ENCODE measurements around the gene STXBP6. TPM values are rescaled to one million over a fixed set of nuclear protein-coding genes. Genes with fewer than 3 reads are reported as not detected.

STXBP6 gene
- total and polyA plus RNA-seq, 2 of the 13 experiments (the other 11 are each of a cell fraction or from before 2014, with no cell fraction given): 35.3 to 42.8 TPM

DNA sequence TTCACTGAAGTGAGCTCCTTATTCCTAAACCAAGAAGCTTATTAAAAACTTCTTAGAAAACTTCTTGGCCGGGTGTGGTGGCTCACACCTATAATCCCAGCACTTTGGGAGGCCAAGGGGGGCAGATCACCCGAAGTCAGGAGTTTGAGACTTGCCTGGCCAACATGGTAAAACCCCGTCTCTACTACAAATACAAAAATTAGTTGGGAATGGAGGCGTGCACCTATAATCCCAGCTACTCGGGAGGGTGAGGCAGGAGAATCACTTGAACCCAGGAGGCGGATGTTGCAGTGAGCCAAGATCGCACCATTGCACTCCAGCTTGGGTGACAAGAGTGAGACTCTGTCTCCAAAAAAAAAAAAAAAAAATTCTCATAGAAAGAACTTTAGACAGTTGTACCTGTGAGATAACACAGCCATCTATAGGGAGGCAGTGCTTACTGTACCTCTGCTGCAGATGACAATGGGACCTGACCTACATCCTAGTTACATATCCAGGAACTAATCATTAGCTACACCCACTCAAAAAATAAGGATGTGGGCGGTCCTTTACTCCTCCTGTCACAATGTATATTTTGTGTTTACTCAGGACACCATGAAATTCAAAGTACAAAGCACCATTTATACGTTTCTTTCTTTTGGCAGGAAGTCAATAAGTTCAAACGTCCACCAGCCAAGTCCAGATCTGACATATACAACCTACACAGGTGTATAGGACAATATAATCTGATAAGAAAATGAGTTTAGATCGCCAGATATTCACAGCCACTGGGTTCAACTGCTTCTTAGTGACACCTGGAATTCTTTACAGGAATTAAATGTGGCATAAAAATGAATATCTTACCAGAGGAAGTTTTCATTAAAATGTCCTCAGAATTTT lies 14.9 kb downstream of the STXBP6 start (continued):
- TF ChIP-seq ZNF558 (CRISPR knock-in tag; IDR thresholded peaks at IDR 0.05; ENCODE audit: borderline replicate concordance) (no peak), TRIM24 (CRISPR knock-in tag; IDR thresholded peaks at IDR 0.05) (no peak), GTF3A (CRISPR knock-in tag; conservative IDR thresholded peaks at IDR 0.05) (0 out of 2 replicates have a peak, but pooled peaks have one; percentile 40), THYN1 (CRISPR knock-in tag; IDR thresholded peaks at IDR 0.05; ENCODE audit: borderline replicate concordance, low read depth) (no peak), NKX3-1 (CRISPR knock-in tag; IDR thresholded peaks at IDR 0.05) (no peak), TOE1 (CRISPR knock-in tag; IDR thresholded peaks at IDR 0.05) (no peak; the same call in 1 of the 2 replicates), HHEX (CRISPR knock-in tag; IDR thresholded peaks at IDR 0.05) (no peak), ZFP37 (CRISPR knock-in tag; IDR thresholded peaks at IDR 0.05; ENCODE audit: borderline replicate concordance) (no peak), ZNF121 (CRISPR knock-in tag; IDR thresholded peaks at IDR 0.05) (no peak), RARG (CRISPR knock-in tag; IDR thresholded peaks at IDR 0.05; ENCODE audit: low read depth) (no peak), NFKBIZ (CRISPR knock-in tag; IDR thresholded peaks at IDR 0.05) (no peak; the same call in 1 of the 2 replicates), TCF12 (IDR thresholded peaks at IDR 0.05) (no peak), TCF12 (CRISPR knock-in tag; IDR thresholded peaks at IDR 0.05) (peak; percentile 84), ZKSCAN8 (CRISPR knock-in tag; IDR thresholded peaks at IDR 0.05; ENCODE audit: borderline replicate concordance) (peak; percentile 78; the same call in 1 of the 2 replicates), KMT2A (CRISPR knock-in tag; IDR thresholded peaks at IDR 0.05) (peak; percentile 43; the same call in 1 of the 2 replicates), KDM5A (IDR thresholded peaks at IDR 0.05; ENCODE audit: borderline replicate concordance, low read length) (no peak; the same call in 1 of the 2 replicates), ZNF382 (CRISPR knock-in tag; IDR thresholded peaks at IDR 0.05; ENCODE audit: borderline replicate concordance) (no peak), ZNF75D (CRISPR knock-in tag; IDR thresholded peaks at IDR 0.05; ENCODE audit: borderline replicate concordance) (no peak), ZNF549 (CRISPR knock-in tag; IDR thresholded peaks at IDR 0.05) (no peak)
- TF ChIP-seq, protein P1, sequence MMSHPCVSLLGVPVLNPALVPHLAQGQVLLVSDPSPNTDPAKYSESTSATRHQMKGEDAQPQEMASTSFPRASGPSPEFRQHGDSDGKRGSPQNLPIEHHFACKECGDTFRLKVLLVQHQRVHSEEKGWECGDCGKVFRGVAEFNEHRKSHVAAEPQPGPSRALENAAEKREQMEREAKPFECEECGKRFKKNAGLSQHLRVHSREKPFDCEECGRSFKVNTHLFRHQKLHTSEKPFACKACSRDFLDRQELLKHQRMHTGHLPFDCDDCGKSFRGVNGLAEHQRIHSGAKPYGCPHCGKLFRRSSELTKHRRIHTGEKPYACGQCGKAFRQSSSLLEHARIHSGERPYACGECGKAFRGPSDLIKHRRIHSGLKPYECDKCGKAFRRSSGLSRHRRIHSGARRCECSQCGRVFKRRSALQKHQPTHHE (CRISPR knock-in tag; IDR thresholded peaks at IDR 0.05; ENCODE audit: borderline replicate concordance): no peak
- TF ChIP-seq, protein P2, sequence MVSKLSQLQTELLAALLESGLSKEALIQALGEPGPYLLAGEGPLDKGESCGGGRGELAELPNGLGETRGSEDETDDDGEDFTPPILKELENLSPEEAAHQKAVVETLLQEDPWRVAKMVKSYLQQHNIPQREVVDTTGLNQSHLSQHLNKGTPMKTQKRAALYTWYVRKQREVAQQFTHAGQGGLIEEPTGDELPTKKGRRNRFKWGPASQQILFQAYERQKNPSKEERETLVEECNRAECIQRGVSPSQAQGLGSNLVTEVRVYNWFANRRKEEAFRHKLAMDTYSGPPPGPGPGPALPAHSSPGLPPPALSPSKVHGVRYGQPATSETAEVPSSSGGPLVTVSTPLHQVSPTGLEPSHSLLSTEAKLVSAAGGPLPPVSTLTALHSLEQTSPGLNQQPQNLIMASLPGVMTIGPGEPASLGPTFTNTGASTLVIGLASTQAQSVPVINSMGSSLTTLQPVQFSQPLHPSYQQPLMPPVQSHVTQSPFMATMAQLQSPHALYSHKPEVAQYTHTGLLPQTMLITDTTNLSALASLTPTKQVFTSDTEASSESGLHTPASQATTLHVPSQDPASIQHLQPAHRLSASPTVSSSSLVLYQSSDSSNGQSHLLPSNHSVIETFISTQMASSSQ (IDR thresholded peaks at IDR 0.05; ENCODE audit: low read depth): peak; percentile 87
- TF ChIP-seq, protein P2 (CRISPR knock-in tag; IDR thresholded peaks at IDR 0.05; ENCODE audit: borderline replicate concordance): peak; percentile 87; the same call in 1 of the 2 replicates
- TF ChIP-seq, protein P3, sequence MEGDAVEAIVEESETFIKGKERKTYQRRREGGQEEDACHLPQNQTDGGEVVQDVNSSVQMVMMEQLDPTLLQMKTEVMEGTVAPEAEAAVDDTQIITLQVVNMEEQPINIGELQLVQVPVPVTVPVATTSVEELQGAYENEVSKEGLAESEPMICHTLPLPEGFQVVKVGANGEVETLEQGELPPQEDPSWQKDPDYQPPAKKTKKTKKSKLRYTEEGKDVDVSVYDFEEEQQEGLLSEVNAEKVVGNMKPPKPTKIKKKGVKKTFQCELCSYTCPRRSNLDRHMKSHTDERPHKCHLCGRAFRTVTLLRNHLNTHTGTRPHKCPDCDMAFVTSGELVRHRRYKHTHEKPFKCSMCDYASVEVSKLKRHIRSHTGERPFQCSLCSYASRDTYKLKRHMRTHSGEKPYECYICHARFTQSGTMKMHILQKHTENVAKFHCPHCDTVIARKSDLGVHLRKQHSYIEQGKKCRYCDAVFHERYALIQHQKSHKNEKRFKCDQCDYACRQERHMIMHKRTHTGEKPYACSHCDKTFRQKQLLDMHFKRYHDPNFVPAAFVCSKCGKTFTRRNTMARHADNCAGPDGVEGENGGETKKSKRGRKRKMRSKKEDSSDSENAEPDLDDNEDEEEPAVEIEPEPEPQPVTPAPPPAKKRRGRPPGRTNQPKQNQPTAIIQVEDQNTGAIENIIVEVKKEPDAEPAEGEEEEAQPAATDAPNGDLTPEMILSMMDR (CRISPR knock-in tag; IDR thresholded peaks at IDR 0.05): peak; percentile 79

Data from HepG2 (cell line).